ENCODE measurements around the gene MIPOL1.

DNA sequence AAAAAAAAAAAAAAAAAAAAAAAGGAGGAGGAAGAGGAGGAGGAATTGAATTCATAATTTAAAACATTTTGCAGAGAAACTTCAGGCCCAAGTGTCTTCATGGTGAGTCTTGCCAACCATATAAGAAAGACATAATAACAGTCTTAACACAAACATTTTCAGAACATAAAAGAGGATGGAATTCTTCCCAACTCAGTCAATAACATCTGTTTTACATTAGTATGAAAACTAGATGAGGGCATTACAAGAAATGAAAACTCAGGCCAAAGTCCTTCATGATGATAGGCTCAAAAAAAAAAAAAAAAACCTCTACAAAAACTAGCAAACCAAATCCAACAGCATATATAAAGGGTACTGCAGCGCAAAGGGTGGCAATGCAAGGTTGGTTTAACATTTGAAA, 245.7 kb downstream of the MIPOL1 start:
- TF ChIP-seq, protein P1, sequence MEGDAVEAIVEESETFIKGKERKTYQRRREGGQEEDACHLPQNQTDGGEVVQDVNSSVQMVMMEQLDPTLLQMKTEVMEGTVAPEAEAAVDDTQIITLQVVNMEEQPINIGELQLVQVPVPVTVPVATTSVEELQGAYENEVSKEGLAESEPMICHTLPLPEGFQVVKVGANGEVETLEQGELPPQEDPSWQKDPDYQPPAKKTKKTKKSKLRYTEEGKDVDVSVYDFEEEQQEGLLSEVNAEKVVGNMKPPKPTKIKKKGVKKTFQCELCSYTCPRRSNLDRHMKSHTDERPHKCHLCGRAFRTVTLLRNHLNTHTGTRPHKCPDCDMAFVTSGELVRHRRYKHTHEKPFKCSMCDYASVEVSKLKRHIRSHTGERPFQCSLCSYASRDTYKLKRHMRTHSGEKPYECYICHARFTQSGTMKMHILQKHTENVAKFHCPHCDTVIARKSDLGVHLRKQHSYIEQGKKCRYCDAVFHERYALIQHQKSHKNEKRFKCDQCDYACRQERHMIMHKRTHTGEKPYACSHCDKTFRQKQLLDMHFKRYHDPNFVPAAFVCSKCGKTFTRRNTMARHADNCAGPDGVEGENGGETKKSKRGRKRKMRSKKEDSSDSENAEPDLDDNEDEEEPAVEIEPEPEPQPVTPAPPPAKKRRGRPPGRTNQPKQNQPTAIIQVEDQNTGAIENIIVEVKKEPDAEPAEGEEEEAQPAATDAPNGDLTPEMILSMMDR (IDR thresholded peaks at IDR 0.05): no peak
- no peak for TF ChIP-seq POLR2AphosphoS5 (IDR thresholded peaks at IDR 0.05)
- no peak for TF ChIP-seq POLR2A (IDR thresholded peaks at IDR 0.05)
